Muscle of leg (tissue), 11 donors: Measurements from ENCODE around the gene NRXN3. TPM values are rescaled to one million over a fixed set of nuclear protein-coding genes. Genes with fewer than 3 reads are reported as not detected.

Source experiments
- DNase-seq: peaks from one replicate; pipeline ENCODE4 v3.0.0; 2013
- H3K27ac ChIP-seq: one replicate; pipeline ENCODE4 v1.5.1; 2013; ENCODE audit warnings: mild to moderate bottlenecking, low read length, control low read depth
- H3K27me3 ChIP-seq: one replicate; pipeline ENCODE4 v1.6.1; 2013; ENCODE audit warnings: low read length; ENCODE audit not compliant: control insufficient read depth, insufficient read depth
- H3K36me3 ChIP-seq: one replicate; pipeline ENCODE4 v1.6.1; 2013; ENCODE audit warnings: low read length; ENCODE audit not compliant: control insufficient read depth, insufficient read depth
- H3K4me1 ChIP-seq: one replicate; pipeline ENCODE4 v1.6.1; 2013; ENCODE audit warnings: low read length; ENCODE audit not compliant: control insufficient read depth, insufficient read depth
- H3K4me3 ChIP-seq: one replicate; pipeline ENCODE4 v1.5.1; 2013; ENCODE audit warnings: low read length, control low read depth
- H3K9me3 ChIP-seq: replicated peaks from 2 replicates; pipeline ENCODE4 v1.6.1; 2013; ENCODE audit warnings: low read depth, low read length; ENCODE audit not compliant: control insufficient read depth
- WGBS: methylation state at CpG from one replicate; pipeline ENCODE4 v1.1.5; 2013; ENCODE audit warnings: missing lambda C conversion rate; ENCODE audit not compliant: insufficient coverage; 5-methylcytosine and 5-hydroxymethylcytosine counted together
- polyA plus RNA-seq, 8 donors: library from polyadenylated mRNA; unstranded; fragments of 120-200 nt; gene quantifications; one replicate each; pipeline versions ENCODE4 v1.2.1 to v1.2.3, GENCODE V29; 2013; ENCODE audit warnings: inconsistent platforms in 1 of 8, low replicate concordance in 1 of 8; ENCODE audit not compliant: insufficient read length in 8 of 8, insufficient read depth in 1 of 8
- total RNA-seq: library from RNA; stranded (reverse); fragments of 120-200 nt; gene quantifications from one replicate; pipeline ENCODE4 v1.2.4, GENCODE V29; 2013

NRXN3 gene
- total and polyA plus RNA-seq, 9 donors, result 0.49 to 1.9 (median 0.69) TPM

GRCh38 chr14:79825046-79825521 is 1654.9 kb downstream of the NRXN3 start:
- Histone ChIP-seq H3K36me3 (no peaks in the 10 kb centered on the region), H3K4me3 (no peak overlapping the region), H3K27me3 (no peaks in the 10 kb centered on the region), H3K27ac (no peak overlapping the region), H3K9me3 (no peaks in the 10 kb centered on the region), H3K4me1 (no peaks in the 10 kb centered on the region)
- WGBS, result no CpG with 5 or more reads among the region's 6 CpGs
- peak; percentile 72 for DNase-seq

DNA sequence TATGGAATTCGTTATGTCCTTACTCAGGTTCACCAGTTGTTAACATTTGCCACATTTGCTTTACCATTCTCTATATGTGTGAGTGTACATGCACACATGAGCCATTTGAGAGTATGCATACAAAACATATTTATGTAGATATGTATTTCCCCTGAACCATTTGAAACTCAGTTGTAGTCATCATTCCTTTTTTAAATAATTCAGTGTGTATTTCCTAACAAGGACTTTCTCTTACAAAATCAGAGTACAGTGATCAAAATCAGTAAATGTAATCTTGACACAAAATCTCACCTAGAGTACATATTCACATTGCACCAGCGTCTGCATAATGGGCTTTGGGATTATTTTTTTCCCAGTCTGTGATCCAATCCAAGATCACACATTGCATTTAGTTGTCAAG is 1656.2 kb downstream of the NRXN3 start:
- no peaks in the 10 kb centered on the region for H3K36me3 ChIP-seq
- H3K27me3 ChIP-seq, result no peaks in the 10 kb centered on the region
- WGBS, result no CpG with 5 or more reads among the region's 2 CpGs
- H3K4me3 ChIP-seq, result no peak overlapping the region
- no peak for DNase-seq
- peaks cover 2% of the 10 kb centered on the region for H3K4me1 ChIP-seq
- H3K27ac ChIP-seq, result no peak overlapping the region
- H3K9me3 ChIP-seq, result no peaks in the 10 kb centered on the region

GRCh38 chr14:79829405-79830166 is 1659.4 kb downstream of the NRXN3 start:
- WGBS, result no CpG with 5 or more reads among the region's 3 CpGs
- H3K4me3 ChIP-seq, result no peak overlapping the region
- no peaks in the 10 kb centered on the region for H3K27me3 ChIP-seq
- no peaks in the 10 kb centered on the region for H3K9me3 ChIP-seq
- DNase-seq, result no peak
- H3K4me1 ChIP-seq, result peaks cover 5% of the 10 kb centered on the region
- H3K27ac ChIP-seq, result no peak overlapping the region
- H3K36me3 ChIP-seq, result no peaks in the 10 kb centered on the region

DNA sequence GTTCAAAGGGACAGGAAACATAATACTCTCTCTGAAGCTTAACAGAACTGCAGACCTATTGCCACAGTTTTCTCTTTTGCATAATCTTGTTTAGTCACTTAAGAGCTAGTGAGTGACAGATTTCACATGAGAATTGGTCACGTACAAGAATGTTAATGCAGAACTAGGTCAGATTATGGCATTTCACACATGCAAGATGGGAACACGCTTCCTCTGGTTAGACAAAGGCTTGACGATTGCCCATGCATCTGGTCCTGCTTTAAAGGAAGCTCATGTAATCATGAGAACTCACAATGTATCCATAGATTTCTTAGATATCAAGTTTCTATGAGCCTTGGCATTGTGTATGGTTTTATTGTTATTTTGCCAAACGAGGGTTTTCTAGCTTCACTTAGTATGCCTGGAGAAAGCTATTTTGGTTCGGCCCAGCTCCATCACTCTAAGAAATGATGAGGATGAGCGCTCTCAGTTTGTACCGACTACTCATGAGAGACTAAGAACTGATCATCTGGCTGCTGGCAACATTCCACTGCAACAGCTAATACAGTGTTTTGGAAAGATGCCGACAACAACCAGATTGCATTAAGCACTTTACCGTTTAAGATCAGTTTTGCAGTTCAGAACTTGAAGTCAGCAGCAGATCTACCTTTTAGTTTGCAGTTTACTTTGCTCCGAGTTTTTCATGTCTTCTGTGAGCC is 1661.2 kb downstream of the NRXN3 start:
- 26% methylated on average over 7 of the region's 10 CpGs for WGBS
- no peaks in the 10 kb centered on the region for H3K36me3 ChIP-seq
- H3K27me3 ChIP-seq, result no peaks in the 10 kb centered on the region
- peak overlapping the region; percentile 14 for H3K27ac ChIP-seq
- no peak overlapping the region for H3K4me3 ChIP-seq
- no peaks in the 10 kb centered on the region for H3K9me3 ChIP-seq
- DNase-seq, result peak; percentile 76
- peaks cover 5% of the 10 kb centered on the region for H3K4me1 ChIP-seq

DNA sequence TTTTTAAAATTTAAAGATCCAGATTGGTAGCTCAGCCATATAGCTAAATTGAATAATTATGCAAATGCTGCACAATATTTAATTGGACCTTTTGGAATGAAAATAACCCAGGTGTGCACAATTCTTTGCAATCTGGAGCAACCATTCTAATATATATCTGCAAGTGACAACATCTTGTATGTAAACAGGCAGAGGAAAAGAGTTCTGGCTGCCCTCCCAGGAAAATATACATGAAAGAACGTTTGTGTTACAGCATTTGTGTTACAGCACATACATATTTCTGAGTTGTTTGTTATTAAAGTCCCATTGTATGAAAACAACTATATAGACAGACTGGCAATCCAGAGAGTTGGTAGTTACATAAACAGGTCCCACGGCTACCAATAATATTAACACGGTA is 1663.6 kb downstream of the NRXN3 start:
- H3K36me3 ChIP-seq, result no peaks in the 10 kb centered on the region
- H3K9me3 ChIP-seq, result no peaks in the 10 kb centered on the region
- peaks cover 5% of the 10 kb centered on the region for H3K4me1 ChIP-seq
- no peaks in the 10 kb centered on the region for H3K27me3 ChIP-seq
- no peak for DNase-seq
- no peak overlapping the region for H3K4me3 ChIP-seq
- WGBS, result no CpG with 5 or more reads among the region's 3 CpGs
- no peak overlapping the region for H3K27ac ChIP-seq

DNA sequence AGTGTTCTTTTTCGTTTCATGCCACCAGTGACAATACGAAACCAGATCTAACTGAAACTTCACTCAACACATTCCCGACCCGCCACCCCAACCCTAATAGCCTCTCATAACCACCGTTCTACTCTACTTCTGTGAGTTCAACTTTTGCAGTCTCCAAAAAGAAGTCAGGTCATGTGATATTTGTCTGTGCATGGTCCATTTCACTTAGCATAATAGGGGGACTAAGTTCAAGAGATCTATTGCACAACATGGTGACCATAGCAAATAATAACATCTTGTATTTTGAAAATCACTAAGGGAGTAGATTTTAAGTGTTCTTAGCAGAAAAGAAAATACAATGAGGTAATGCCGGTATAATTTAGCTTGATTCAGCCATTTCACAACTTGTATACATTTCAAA is 1664.7 kb downstream of the NRXN3 start:
- peaks cover 5% of the 10 kb centered on the region for H3K4me1 ChIP-seq
- no peak for DNase-seq
- no peaks in the 10 kb centered on the region for H3K27me3 ChIP-seq
- WGBS, result 78% methylated on average over 2 of the region's 6 CpGs
- no peak overlapping the region for H3K27ac ChIP-seq
- H3K36me3 ChIP-seq, result no peaks in the 10 kb centered on the region
- H3K4me3 ChIP-seq, result no peak overlapping the region
- H3K9me3 ChIP-seq, result no peaks in the 10 kb centered on the region

GRCh38 chr14:79836577-79836976 is 1666.4 kb downstream of the NRXN3 start:
- no peaks in the 10 kb centered on the region for H3K27me3 ChIP-seq
- H3K4me3 ChIP-seq, result no peak overlapping the region
- no peak for DNase-seq
- no peaks in the 10 kb centered on the region for H3K9me3 ChIP-seq
- H3K4me1 ChIP-seq, result peaks cover under 1% of the 10 kb centered on the region
- H3K36me3 ChIP-seq, result no peaks in the 10 kb centered on the region
- 88% methylated on average over 1 of the region's 1 CpG for WGBS
- H3K27ac ChIP-seq, result no peak overlapping the region

GRCh38 chr14:79837699-79838098 is 1667.5 kb downstream of the NRXN3 start:
- Histone ChIP-seq H3K9me3 (no peaks in the 10 kb centered on the region), H3K36me3 (no peaks in the 10 kb centered on the region), H3K4me1 (no peaks in the 10 kb centered on the region), H3K4me3 (no peak overlapping the region), H3K27me3 (no peaks in the 10 kb centered on the region), H3K27ac (no peak overlapping the region)
- WGBS, result 100% methylated on average over 1 of the region's 2 CpGs
- no peak for DNase-seq

GRCh38 chr14:79840103-79840502 is 1669.9 kb downstream of the NRXN3 start:
- Histone ChIP-seq H3K36me3 (no peaks in the 10 kb centered on the region), H3K9me3 (no peaks in the 10 kb centered on the region), H3K27ac (no peak overlapping the region), H3K4me1 (no peaks in the 10 kb centered on the region), H3K4me3 (no peak overlapping the region), H3K27me3 (no peaks in the 10 kb centered on the region)
- DNase-seq, result no peak

- Histone ChIP-seq H3K4me1 (no peaks in the 10 kb centered on the region), H3K9me3 (no peaks in the 10 kb centered on the region), H3K4me3 (no peak overlapping the region), H3K36me3 (no peaks in the 10 kb centered on the region), H3K27ac (no peak overlapping the region), H3K27me3 (no peaks in the 10 kb centered on the region)
- WGBS, result no CpG with 5 or more reads among the region's 2 CpGs
- no peak for DNase-seq
Observed at GRCh38 chr14:79840831-79841230, 1670.7 kb downstream of the NRXN3 start.
